HL-60 (cell line): ENCODE results near the gene RAB42.
"Not testable (repeated sequence)": the region's sequence is repeated elsewhere in the genome, so short reads cannot be mapped to it uniquely, and the experiment has no call there.

Experiments
- CTCF ChIP-seq: IDR thresholded peaks from one replicate; pipeline ENCODE4 v1.5.1; 2011; ENCODE audit warnings: low read length, control low read depth, inconsistent platforms; ENCODE audit not compliant: insufficient read depth
- GABPA ChIP-seq: IDR thresholded peaks from 2 replicates; pipeline ENCODE4 v1.6.1; 2012; ENCODE audit warnings: low read depth
- POLR2AphosphoS5 ChIP-seq: IDR thresholded peaks from 2 replicates; pipeline ENCODE4 v1.6.1; 2012; ENCODE audit warnings: low read depth
- REST ChIP-seq: IDR thresholded peaks from 2 replicates; pipeline ENCODE4 v1.6.1; 2012; ENCODE audit warnings: low read depth; ENCODE audit not compliant: insufficient replicate concordance

- not testable (repeated sequence) for TF ChIP-seq CTCF, GABPA, POLR2AphosphoS5, REST
Measured at GRCh38 chr1:28572891-28573290, 19.2 kb upstream of the RAB42 start.
